Liver (tissue), 3 donors: ENCODE measurements around the gene NXN.

Experiments used
- CTCF ChIP-seq: fragments of 150-350 bp; IDR thresholded peaks from 2 replicates; pipeline ENCODE4 v1.5.1; 2017; ENCODE audit warnings: improper control_type of control experiment, low read depth, low read length; ENCODE audit not compliant: missing input control
- EGR1 ChIP-seq, 2 donors: IDR thresholded peaks; 2 replicates each; pipeline ENCODE4 v1.6.1; 2016 to 2018; ENCODE audit warnings: antibody characterized with exemption in 2 of 2, low read depth in 2 of 2
- JUND ChIP-seq, 2 donors: IDR thresholded peaks; 2 replicates each; pipeline ENCODE4 v1.6.1; 2016; ENCODE audit warnings: antibody characterized with exemption in 2 of 2
- MAX ChIP-seq: IDR thresholded peaks from 2 replicates; pipeline ENCODE4 v1.6.1; 2016; ENCODE audit warnings: antibody characterized with exemption
- NR2F2 ChIP-seq: IDR thresholded peaks from 2 replicates; pipeline ENCODE4 v1.6.1; 2016; ENCODE audit warnings: antibody characterized with exemption
- RAD21 ChIP-seq, 2 donors: IDR thresholded peaks; 2 replicates each; pipeline ENCODE4 v1.6.1; 2016; ENCODE audit warnings: antibody characterized with exemption in 2 of 2, mild to moderate bottlenecking in 2 of 2
- SP1 ChIP-seq: IDR thresholded peaks from 2 replicates; pipeline ENCODE4 v1.6.1; 2018; ENCODE audit warnings: antibody characterized with exemption, mild to moderate bottlenecking
- donor health status: healthy.
- donor health status: healthy.

- TF ChIP-seq CTCF, result no peak
- TF ChIP-seq NR2F2, result no peak
- TF ChIP-seq SP1, result no peak
- no peak for TF ChIP-seq MAX
- TF ChIP-seq RAD21 (IDR thresholded peaks at IDR 0.05), result no peak
- no peak for TF ChIP-seq JUND (IDR thresholded peaks at IDR 0.05)
- no peak for TF ChIP-seq EGR1 (IDR thresholded peaks at IDR 0.05; ENCODE audit: low read depth in 2 of 2)
Measured at GRCh38 chr17:824378-824777, 155.2 kb downstream of the NXN start.
